ENCODE data around the gene DPYD. TPM values are rescaled to one million over a fixed set of nuclear protein-coding genes. Genes with fewer than 3 reads are reported as not detected.

Gene DPYD
- total and polyA plus RNA-seq, 2 donors from 2014 or later, result 4.9 to 41.6 TPM

DNA sequence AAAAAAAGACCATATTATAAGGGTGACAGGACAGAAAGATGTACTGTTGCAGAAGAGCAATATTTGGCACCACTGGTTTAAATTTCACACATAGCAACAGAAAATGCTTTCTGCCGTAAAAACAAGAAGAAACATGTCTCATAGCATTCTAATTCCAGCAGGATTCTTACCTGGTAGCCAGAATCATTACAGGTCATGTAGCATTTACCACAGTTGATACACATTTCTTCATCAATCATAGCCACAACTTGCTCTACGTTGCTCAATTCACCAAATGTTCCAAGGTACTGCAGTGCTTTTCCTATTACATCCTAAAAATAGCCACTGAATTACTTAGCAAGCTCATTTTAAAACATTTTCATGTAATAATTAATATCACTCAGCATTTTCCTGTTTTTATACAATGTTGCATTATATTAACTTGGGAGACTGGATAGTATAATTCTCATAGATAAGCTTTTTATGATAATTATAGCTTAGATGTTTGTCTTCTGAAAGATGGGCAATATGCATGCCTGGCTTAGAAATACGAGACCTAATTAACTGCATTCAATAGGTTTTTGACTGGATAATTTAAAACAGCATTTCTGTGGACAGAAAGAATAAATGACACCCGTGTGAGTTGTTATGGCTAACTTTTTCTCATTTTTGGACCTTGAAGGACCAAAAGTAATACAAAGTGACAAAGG, 838.5 kb downstream of the DPYD start:
- no peak for TF ChIP-seq CTCF (IDR thresholded peaks at IDR 0.05; ENCODE audit: borderline replicate concordance, extremely low read depth, insufficient read depth)
- H3K36me3 ChIP-seq (ENCODE audit: control insufficient read depth in 2 of 3, insufficient read depth in 3 of 3, low read length in 3 of 3), result no peaks in the 10 kb centered on the region
- no peaks in the 10 kb centered on the region for H3K4me1 ChIP-seq (ENCODE audit: control insufficient read depth in 2 of 3, insufficient read depth in 2 of 3, low read depth in 1 of 3, low read length in 3 of 3)
- H3K27ac ChIP-seq (ENCODE audit: low read depth in 2 of 2, low read length in 2 of 2), result no peak overlapping the region
- H3K27me3 ChIP-seq (ENCODE audit: control insufficient read depth, insufficient read depth, low read length), result no peaks in the 10 kb centered on the region
- FAIRE-seq (no peak), DNase-seq (no peak)
- intact Hi-C loops (cut with DNase I), result no loop called here
- no peaks in the 10 kb centered on the region for H3K9me3 ChIP-seq (ENCODE audit: control insufficient read depth in 2 of 3, insufficient read depth in 1 of 3, low read length in 3 of 3)
- no peak overlapping the region for H3K4me3 ChIP-seq (ENCODE audit: low read length in 3 of 3)
- no peak overlapping the region for H3K9ac ChIP-seq (ENCODE audit: low read length in 3 of 3)

GRCh38 chr1:97078872-97079271, 842.0 kb downstream of the DPYD start:
- Histone ChIP-seq H3K27me3 (ENCODE audit: control insufficient read depth, insufficient read depth, low read length) (no peaks in the 10 kb centered on the region), H3K36me3 (ENCODE audit: control insufficient read depth in 2 of 3, insufficient read depth in 3 of 3, low read length in 3 of 3) (no peaks in the 10 kb centered on the region), H3K9me3 (ENCODE audit: control insufficient read depth in 2 of 3, insufficient read depth in 1 of 3, low read length in 3 of 3) (no peaks in the 10 kb centered on the region), H3K4me3 (ENCODE audit: low read length in 3 of 3) (no peak overlapping the region), H3K9ac (ENCODE audit: low read length in 3 of 3) (no peak overlapping the region), H3K27ac (ENCODE audit: low read depth in 2 of 2, low read length in 2 of 2) (no peak overlapping the region), H3K4me1 (ENCODE audit: control insufficient read depth in 2 of 3, insufficient read depth in 2 of 3, low read depth in 1 of 3, low read length in 3 of 3) (no peaks in the 10 kb centered on the region)
- FAIRE-seq (no peak), DNase-seq (no peak)
- intact Hi-C loops (cut with DNase I), result no loop called here
- TF ChIP-seq CTCF (IDR thresholded peaks at IDR 0.05; ENCODE audit: borderline replicate concordance, extremely low read depth, insufficient read depth), result no peak

DNA sequence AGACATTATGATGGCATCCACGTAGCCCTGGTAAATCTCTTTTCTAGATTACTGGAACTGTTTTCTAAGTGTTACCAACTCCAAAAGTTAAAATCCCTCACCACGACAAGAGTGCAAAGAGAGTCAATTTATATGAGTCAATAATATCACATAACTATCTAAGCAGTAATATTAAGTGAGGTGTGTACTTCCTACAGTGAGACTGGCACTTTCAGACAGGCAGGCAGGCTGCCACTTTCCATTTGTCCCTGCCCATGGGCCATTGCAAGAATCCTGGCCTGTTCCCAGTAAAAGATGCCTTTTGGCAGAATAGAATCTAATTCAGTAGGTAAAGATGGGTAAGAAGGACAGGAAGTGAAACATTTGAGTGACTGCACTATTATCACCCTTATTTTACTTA, 843.6 kb downstream of the DPYD start:
- Histone ChIP-seq H3K9me3 (ENCODE audit: control insufficient read depth in 2 of 3, insufficient read depth in 1 of 3, low read length in 3 of 3) (no peaks in the 10 kb centered on the region), H3K9ac (ENCODE audit: low read length in 3 of 3) (no peak overlapping the region), H3K36me3 (ENCODE audit: control insufficient read depth in 2 of 3, insufficient read depth in 3 of 3, low read length in 3 of 3) (no peaks in the 10 kb centered on the region), H3K27me3 (ENCODE audit: control insufficient read depth, insufficient read depth, low read length) (no peaks in the 10 kb centered on the region), H3K4me1 (ENCODE audit: control insufficient read depth in 2 of 3, insufficient read depth in 2 of 3, low read depth in 1 of 3, low read length in 3 of 3) (no peaks in the 10 kb centered on the region), H3K27ac (ENCODE audit: low read depth in 2 of 2, low read length in 2 of 2) (no peak overlapping the region), H3K4me3 (ENCODE audit: low read length in 3 of 3) (no peak overlapping the region)
- intact Hi-C loops (cut with DNase I), result no loop called here
- TF ChIP-seq CTCF (IDR thresholded peaks at IDR 0.05; ENCODE audit: borderline replicate concordance, extremely low read depth, insufficient read depth), result no peak
- FAIRE-seq (no peak), DNase-seq (no peak)

GRCh38 chr1:97074771-97075170, 846.1 kb downstream of the DPYD start:
- Histone ChIP-seq H3K27me3 (ENCODE audit: control insufficient read depth, insufficient read depth, low read length) (no peaks in the 10 kb centered on the region), H3K9ac (ENCODE audit: low read length in 3 of 3) (no peak overlapping the region), H3K4me3 (ENCODE audit: low read length in 3 of 3) (no peak overlapping the region), H3K9me3 (ENCODE audit: control insufficient read depth in 2 of 3, insufficient read depth in 1 of 3, low read length in 3 of 3) (no peaks in the 10 kb centered on the region), H3K4me1 (ENCODE audit: control insufficient read depth in 2 of 3, insufficient read depth in 2 of 3, low read depth in 1 of 3, low read length in 3 of 3) (no peaks in the 10 kb centered on the region), H3K36me3 (ENCODE audit: control insufficient read depth in 2 of 3, insufficient read depth in 3 of 3, low read length in 3 of 3) (no peaks in the 10 kb centered on the region), H3K27ac (ENCODE audit: low read depth in 2 of 2, low read length in 2 of 2) (no peak overlapping the region)
- intact Hi-C loops (cut with DNase I), result no loop called here
- no peak for TF ChIP-seq CTCF (IDR thresholded peaks at IDR 0.05; ENCODE audit: borderline replicate concordance, extremely low read depth, insufficient read depth)
- FAIRE-seq (no peak), DNase-seq (no peak)

Data from kidney (tissue), 14 donors.